HepG2 (cell line): Measurements from ENCODE around the gene PROCR.

Experiments used
- EZH2 ChIP-seq: conservative IDR thresholded peaks from 2 replicates; pipeline ENCODE4 v1.6.1; 2012; ENCODE audit warnings: mild to moderate bottlenecking, low read depth, low read length, moderate library complexity
- KDM5A ChIP-seq: fragments of 200-600 bp; sonication (generic); IDR thresholded peaks from 2 replicates; pipeline ENCODE4 v1.7.0; 2018; ENCODE audit warnings: antibody characterized with exemption, mild to moderate bottlenecking, low read length, borderline replicate concordance
- MIER3 ChIP-seq: IDR thresholded peaks from 2 replicates; pipeline ENCODE4 v1.6.1; 2016; ENCODE audit warnings: missing compliant biosample characterization, borderline replicate concordance
- POLR2A ChIP-seq, 2 experiments: IDR thresholded peaks; 2 replicates each; pipeline ENCODE4 v1.6.1; 2011; ENCODE audit warnings: low read depth in 2 of 2, low read length in 2 of 2, mild to moderate bottlenecking in 1 of 2, moderate library complexity in 1 of 2; ENCODE audit not compliant: insufficient read depth in 1 of 2
- ZFYVE20 ChIP-seq: sonication (generic); formaldehyde crosslinking; IDR thresholded peaks from 2 replicates; pipeline ENCODE4 v1.8.0; 2023; ENCODE audit warnings: low read depth, mild to moderate bottlenecking, moderate library complexity, missing genetic modification reagents, borderline replicate concordance
- ZMYM4 ChIP-seq: sonication (generic); formaldehyde crosslinking; IDR thresholded peaks from 2 replicates; pipeline ENCODE4 v1.8.1; 2023; ENCODE audit warnings: mild to moderate bottlenecking, missing genetic modification reagents
- TF ChIP-seq, protein P1 (sequence below): sonication (generic); formaldehyde crosslinking; IDR thresholded peaks from 2 replicates; pipeline ENCODE4 v1.4.0; 2020; ENCODE audit warnings: mild to moderate bottlenecking, missing genetic modification reagents
- TF ChIP-seq, protein P2 (sequence below): sonication (generic); formaldehyde crosslinking; IDR thresholded peaks from 2 replicates; pipeline ENCODE4 v1.8.0; 2022; ENCODE audit warnings: mild to moderate bottlenecking, missing genetic modification reagents; ENCODE audit not compliant: insufficient replicate concordance
- TF ChIP-seq, protein P3 (sequence below): sonication (generic); formaldehyde crosslinking; IDR thresholded peaks from 2 replicates; pipeline ENCODE4 v1.5.1; 2020; ENCODE audit warnings: mild to moderate bottlenecking, missing genetic modification reagents, moderate library complexity

DNA sequence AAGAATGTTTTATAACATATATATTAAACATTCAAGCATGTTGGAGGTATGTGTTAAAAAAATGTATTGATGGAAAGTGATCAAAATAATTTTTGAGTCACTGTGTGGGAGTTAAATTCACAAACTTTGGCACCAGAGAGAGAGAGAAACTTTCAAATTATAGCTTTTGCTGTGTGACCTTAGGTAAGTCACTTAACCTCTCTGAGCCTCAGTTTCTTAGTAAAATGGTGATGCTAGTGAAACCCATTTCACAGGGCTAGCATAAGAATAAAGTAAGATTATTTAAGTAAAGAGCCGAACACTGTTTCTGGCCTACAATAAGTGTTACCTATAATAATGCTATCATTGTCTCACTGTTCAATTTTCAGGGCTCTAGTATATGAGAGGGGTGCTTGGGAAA, 4.1 kb upstream of the PROCR start:
- TF ChIP-seq MIER3 (CRISPR knock-in tag) (no peak), ZFYVE20 (CRISPR knock-in tag) (no peak), KDM5A (no peak), POLR2A (IDR thresholded peaks at IDR 0.05; ENCODE audit: insufficient read depth in 1 of 2, low read depth in 2 of 2, low read length in 2 of 2) (no peak), EZH2 (no peak), ZMYM4 (CRISPR knock-in tag) (no peak)
- TF ChIP-seq, protein P1, sequence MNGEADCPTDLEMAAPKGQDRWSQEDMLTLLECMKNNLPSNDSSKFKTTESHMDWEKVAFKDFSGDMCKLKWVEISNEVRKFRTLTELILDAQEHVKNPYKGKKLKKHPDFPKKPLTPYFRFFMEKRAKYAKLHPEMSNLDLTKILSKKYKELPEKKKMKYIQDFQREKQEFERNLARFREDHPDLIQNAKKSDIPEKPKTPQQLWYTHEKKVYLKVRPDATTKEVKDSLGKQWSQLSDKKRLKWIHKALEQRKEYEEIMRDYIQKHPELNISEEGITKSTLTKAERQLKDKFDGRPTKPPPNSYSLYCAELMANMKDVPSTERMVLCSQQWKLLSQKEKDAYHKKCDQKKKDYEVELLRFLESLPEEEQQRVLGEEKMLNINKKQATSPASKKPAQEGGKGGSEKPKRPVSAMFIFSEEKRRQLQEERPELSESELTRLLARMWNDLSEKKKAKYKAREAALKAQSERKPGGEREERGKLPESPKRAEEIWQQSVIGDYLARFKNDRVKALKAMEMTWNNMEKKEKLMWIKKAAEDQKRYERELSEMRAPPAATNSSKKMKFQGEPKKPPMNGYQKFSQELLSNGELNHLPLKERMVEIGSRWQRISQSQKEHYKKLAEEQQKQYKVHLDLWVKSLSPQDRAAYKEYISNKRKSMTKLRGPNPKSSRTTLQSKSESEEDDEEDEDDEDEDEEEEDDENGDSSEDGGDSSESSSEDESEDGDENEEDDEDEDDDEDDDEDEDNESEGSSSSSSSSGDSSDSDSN, result no peak
- TF ChIP-seq, protein P2, sequence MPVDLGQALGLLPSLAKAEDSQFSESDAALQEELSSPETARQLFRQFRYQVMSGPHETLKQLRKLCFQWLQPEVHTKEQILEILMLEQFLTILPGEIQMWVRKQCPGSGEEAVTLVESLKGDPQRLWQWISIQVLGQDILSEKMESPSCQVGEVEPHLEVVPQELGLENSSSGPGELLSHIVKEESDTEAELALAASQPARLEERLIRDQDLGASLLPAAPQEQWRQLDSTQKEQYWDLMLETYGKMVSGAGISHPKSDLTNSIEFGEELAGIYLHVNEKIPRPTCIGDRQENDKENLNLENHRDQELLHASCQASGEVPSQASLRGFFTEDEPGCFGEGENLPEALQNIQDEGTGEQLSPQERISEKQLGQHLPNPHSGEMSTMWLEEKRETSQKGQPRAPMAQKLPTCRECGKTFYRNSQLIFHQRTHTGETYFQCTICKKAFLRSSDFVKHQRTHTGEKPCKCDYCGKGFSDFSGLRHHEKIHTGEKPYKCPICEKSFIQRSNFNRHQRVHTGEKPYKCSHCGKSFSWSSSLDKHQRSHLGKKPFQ (CRISPR knock-in tag), result no peak
- TF ChIP-seq, protein P3, sequence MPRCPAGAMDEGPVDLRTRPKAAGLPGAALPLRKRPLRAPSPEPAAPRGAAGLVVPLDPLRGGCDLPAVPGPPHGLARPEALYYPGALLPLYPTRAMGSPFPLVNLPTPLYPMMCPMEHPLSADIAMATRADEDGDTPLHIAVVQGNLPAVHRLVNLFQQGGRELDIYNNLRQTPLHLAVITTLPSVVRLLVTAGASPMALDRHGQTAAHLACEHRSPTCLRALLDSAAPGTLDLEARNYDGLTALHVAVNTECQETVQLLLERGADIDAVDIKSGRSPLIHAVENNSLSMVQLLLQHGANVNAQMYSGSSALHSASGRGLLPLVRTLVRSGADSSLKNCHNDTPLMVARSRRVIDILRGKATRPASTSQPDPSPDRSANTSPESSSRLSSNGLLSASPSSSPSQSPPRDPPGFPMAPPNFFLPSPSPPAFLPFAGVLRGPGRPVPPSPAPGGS, result no peak
